B cell (primary cell): ENCODE data around the gene WDR45. TPM values are rescaled to one million over a fixed set of nuclear protein-coding genes. Genes with fewer than 3 reads are reported as not detected.

Experiments used
- ATAC-seq: fragments of 200-7000 bp; cut with Tn5 transposase; one replicate; pipeline ENCODE4 v1.10.0; 2021; ENCODE audit warnings: low read depth, mild to moderate bottlenecking, moderate number of reproducible peaks, moderate library complexity
- CTCF ChIA-PET: fragments of 350-600 bp; sonication (Branson Sonifier 250); formaldehyde crosslinking; loops from one replicate; lab custom pipeline; 2021; ENCODE audit warnings: antibody characterized with exemption, inconsistent platforms; lab: Charles Lee
- POLR2A ChIA-PET: fragments of 350-600 bp; sonication (Branson Sonifier 250); formaldehyde crosslinking; loops from one replicate; lab custom pipeline; 2021; ENCODE audit warnings: antibody characterized with exemption; lab: Charles Lee
- DNase-seq: peaks from one replicate; pipeline ENCODE4 v3.0.0; 2013
- H2AFZ ChIP-seq: 2 replicates; pipeline ENCODE4 v1.6.1; 2012; ENCODE audit warnings: mild to moderate bottlenecking, low read depth, low read length; ENCODE audit not compliant: insufficient read depth, poor library complexity, severe bottlenecking
- H3K27ac ChIP-seq, 2 donors: 1 replicate in 1 of 2; 2 replicates in 1 of 2; pipeline ENCODE4 v1.5.1; 2012 to 2013; ENCODE audit warnings: low read length in 2 of 2, mild to moderate bottlenecking in 2 of 2, moderate library complexity in 1 of 2
- H3K27me3 ChIP-seq, 4 experiments: fragments of 200-600 bp in 1 of 4; sonication (generic) in 1 of 4; replicated peaks in 1 of 4; 1 replicate in 2 of 4; 2 replicates in 2 of 4; pipeline versions ENCODE4 v1.6.1 to v1.7.0; 2013 to 2016; ENCODE audit warnings: low read length in 3 of 4, mild to moderate bottlenecking in 2 of 4, mixed read lengths in 1 of 4, moderate library complexity in 1 of 4; ENCODE audit not compliant: insufficient read depth in 4 of 4, control insufficient read depth in 3 of 4; ENCODE audit errors: control extremely low read depth in 1 of 4
- H3K36me3 ChIP-seq, 2 experiments: replicated peaks in 1 of 2; 1 replicate in 1 of 2; 2 replicates in 1 of 2; pipeline versions ENCODE4 v1.6.1 to v1.7.1; 2013; ENCODE audit warnings: low read length in 1 of 2; ENCODE audit not compliant: insufficient read depth in 2 of 2, control insufficient read depth in 1 of 2; ENCODE audit errors: control extremely low read depth in 1 of 2, extremely low read depth in 1 of 2
- H3K4me1 ChIP-seq, 2 donors: fragments of 200-600 bp in 1 of 2; sonication (generic) in 1 of 2; 1 replicate in 1 of 2; 2 replicates in 1 of 2; pipeline versions ENCODE4 v1.5.1 to v1.6.1; 2013 to 2017; ENCODE audit warnings: low read length in 2 of 2; ENCODE audit not compliant: control insufficient read depth in 2 of 2, insufficient read depth in 2 of 2
- H3K4me2 ChIP-seq: replicated peaks from 2 replicates; pipeline ENCODE3; 2012; ENCODE audit warnings: mild to moderate bottlenecking, low read depth, low read length; ENCODE audit not compliant: poor library complexity, severe bottlenecking
- H3K4me3 ChIP-seq, 5 experiments: fragments of 200-600 bp in 1 of 5; sonication (generic) in 1 of 5; 1 replicate in 3 of 5; 2 replicates in 2 of 5; pipeline versions ENCODE4 v1.5.1 to v1.7.0; 2011 to 2016; ENCODE audit warnings: low read length in 4 of 5, mild to moderate bottlenecking in 4 of 5, low read depth in 2 of 5, control low read depth in 1 of 5, moderate library complexity in 1 of 5; ENCODE audit not compliant: insufficient read depth in 1 of 5; ENCODE audit errors: control extremely low read depth in 1 of 5, extremely low read depth in 1 of 5
- H3K79me2 ChIP-seq: fragments of 200-600 bp; sonication (generic); one replicate; pipeline ENCODE4 v1.6.0; 2016; ENCODE audit warnings: low read length; ENCODE audit not compliant: control insufficient read depth, insufficient read depth
- H3K9ac ChIP-seq: fragments of 200-600 bp; sonication (generic); 2 replicates; pipeline ENCODE4 v1.6.1; 2017; ENCODE audit warnings: mild to moderate bottlenecking, low read length, moderate library complexity
- H3K9me3 ChIP-seq, 3 donors: one replicate each; pipeline versions ENCODE4 v1.6.1 to v1.7.1; 2013; ENCODE audit warnings: low read length in 2 of 3; ENCODE audit not compliant: control insufficient read depth in 2 of 3, insufficient read depth in 1 of 3; ENCODE audit errors: control extremely low read depth in 1 of 3
- H4K20me1 ChIP-seq: 2 replicates; pipeline ENCODE4 v1.6.0; 2012; ENCODE audit warnings: mild to moderate bottlenecking, low read length; ENCODE audit not compliant: insufficient read depth, control insufficient read depth, poor library complexity, severe bottlenecking
- H3K27ac Mint-ChIP-seq: one replicate; pipeline ENCODE4 v1.8.0; 2021; ENCODE audit warnings: mixed read lengths
- H3K27me3 Mint-ChIP-seq: one replicate; pipeline ENCODE4 v1.8.0; 2021; ENCODE audit warnings: mixed read lengths
- H3K4me1 Mint-ChIP-seq: one replicate; pipeline ENCODE4 v1.8.0; 2021; ENCODE audit warnings: mixed read lengths
- H3K4me3 Mint-ChIP-seq: one replicate; pipeline ENCODE4 v1.8.0; 2021; ENCODE audit warnings: mixed read lengths
- H3K9me3 Mint-ChIP-seq: one replicate; pipeline ENCODE4 v1.8.0; 2022; ENCODE audit warnings: mixed read lengths; ENCODE audit not compliant: insufficient read depth
- CTCF ChIP-seq: fragments of 200-600 bp; IDR thresholded peaks from one replicate; pipeline ENCODE4 v1.8.0; 2022; ENCODE audit warnings: antibody characterized with exemption, mild to moderate bottlenecking
- EZH2 ChIP-seq: IDR thresholded peaks from 2 replicates; pipeline ENCODE4 v1.6.1; 2012; ENCODE audit warnings: borderline replicate concordance, low read depth, mild to moderate bottlenecking, moderate library complexity, low read length; ENCODE audit not compliant: insufficient read depth, poor library complexity, severe bottlenecking
- WGBS: methylation state at CpG from one replicate; pipeline ENCODE4 v1.1.5; 2013; ENCODE audit warnings: missing lambda C conversion rate; ENCODE audit not compliant: insufficient coverage; 5-methylcytosine and 5-hydroxymethylcytosine counted together
- intact Hi-C: fragments of 100-400 bp; cut with micrococcal nuclease; formaldehyde crosslinking; loops from one replicate; pipeline ENCODE4 v1.10.0; 2022
- polyA plus RNA-seq: library from polyadenylated mRNA; depleted of rRNA; stranded (reverse); fragments of >200 nt; gene quantifications from 2 replicates; pipeline ENCODE4 v1.2.3, GENCODE V29; 2012
- total RNA-seq, 2 donors: library from RNA; stranded (reverse); fragments of 120-200 nt in 1 of 2; gene quantifications; 1 replicate in 1 of 2; 2 replicates in 1 of 2; pipeline versions ENCODE4 v1.2.3 to v1.2.4, GENCODE V29; 2013 to 2022

WDR45 gene
- total and polyA plus RNA-seq, 2 donors (not counting 1 experiment from before 2014, with no cell fraction given) = 100 to 153 TPM

- H3K9me3 Mint-ChIP-seq = no peaks in the 10 kb centered on the region
- WGBS = no CpG with 5 or more reads among the region's 7 CpGs
- H3K4me2 ChIP-seq = no peak overlapping the region
- H4K20me1 ChIP-seq = no peaks in the 10 kb centered on the region
- ATAC-seq (no peak), DNase-seq (no peak)
- H3K4me3 ChIP-seq = no peak overlapping the region
- H3K79me2 ChIP-seq = no peaks in the 10 kb centered on the region
- H3K27me3 ChIP-seq = no peaks in the 10 kb centered on the region
- POLR2A ChIA-PET = no interaction called here
- H3K27ac Mint-ChIP-seq = no peak overlapping the region
- H3K9me3 ChIP-seq = no peaks in the 10 kb centered on the region
- no peak overlapping the region for H2AFZ ChIP-seq
- CTCF ChIA-PET = interaction anchor here (1.7 kb wide), 1 partner anchor 27 kb away, joined by 4 read pairs; the partner anchor contains the start of gene WDR45
- no peak overlapping the region for H3K27ac ChIP-seq
- no peaks in the 10 kb centered on the region for H3K4me1 Mint-ChIP-seq
- no peaks in the 10 kb centered on the region for H3K27me3 Mint-ChIP-seq
- peaks cover 0 to 5% of the 10 kb centered on the region in 2 experiments for H3K36me3 ChIP-seq
- TF ChIP-seq EZH2 (no peak), CTCF (no peak)
- no peak overlapping the region for H3K9ac ChIP-seq
- intact Hi-C loops = loop anchor here (10.0 kb wide), 1 partner anchor 212 kb away; the partner anchor contains the start of genes PQBP1 and TIMM17B
- peaks cover 0 to under 1% of the 10 kb centered on the region in 2 donors for H3K4me1 ChIP-seq
- no peak overlapping the region for H3K4me3 Mint-ChIP-seq
These were observed 27.2 kb upstream of the WDR45 start for GRCh38 chrX:49106930-49107329.

GRCh38 chrX:49106296-49106695 lies 26.6 kb upstream of the WDR45 start:
- Mint-ChIP-seq H3K27me3 (no peaks in the 10 kb centered on the region), H3K27ac (no peak overlapping the region), H3K4me1 (no peaks in the 10 kb centered on the region), H3K9me3 (no peaks in the 10 kb centered on the region), H3K4me3 (no peak overlapping the region)
- ATAC-seq (no peak), DNase-seq (no peak)
- ChIA-PET POLR2A (no interaction called here), CTCF (interaction anchor here (1.7 kb wide), 1 partner anchor 26 kb away, joined by 4 read pairs; the partner anchor contains the start of gene WDR45)
- H3K9ac ChIP-seq = no peak overlapping the region
- no peaks in the 10 kb centered on the region for H3K27me3 ChIP-seq
- peaks cover 3 to 7% of the 10 kb centered on the region in 2 donors for H3K4me1 ChIP-seq
- H3K4me2 ChIP-seq = no peak overlapping the region
- no peak overlapping the region for H3K27ac ChIP-seq
- H3K9me3 ChIP-seq = no peaks in the 10 kb centered on the region
- no peak for TF ChIP-seq EZH2
- no peak for TF ChIP-seq CTCF
- H3K36me3 ChIP-seq = peaks cover 0 to 2% of the 10 kb centered on the region in 2 experiments
- no peak overlapping the region for H2AFZ ChIP-seq
- H4K20me1 ChIP-seq = no peaks in the 10 kb centered on the region
- 95% methylated on average over 4 of the region's 4 CpGs for WGBS
- intact Hi-C loops = loop anchor here (10.0 kb wide), 1 partner anchor 211 kb away; the partner anchor contains the start of genes PQBP1 and TIMM17B
- no peak overlapping the region for H3K4me3 ChIP-seq
- H3K79me2 ChIP-seq = no peaks in the 10 kb centered on the region
